ENCODE data around the gene CYS1. TPM values are rescaled to one million over a fixed set of nuclear protein-coding genes. Genes with fewer than 3 reads are reported as not detected.

The CYS1 gene
- total and polyA plus RNA-seq, 2 of the 13 experiments (the other 11 are each of a cell fraction or from before 2014, with no cell fraction given): 0.04 TPM; not detected in 1

DNA sequence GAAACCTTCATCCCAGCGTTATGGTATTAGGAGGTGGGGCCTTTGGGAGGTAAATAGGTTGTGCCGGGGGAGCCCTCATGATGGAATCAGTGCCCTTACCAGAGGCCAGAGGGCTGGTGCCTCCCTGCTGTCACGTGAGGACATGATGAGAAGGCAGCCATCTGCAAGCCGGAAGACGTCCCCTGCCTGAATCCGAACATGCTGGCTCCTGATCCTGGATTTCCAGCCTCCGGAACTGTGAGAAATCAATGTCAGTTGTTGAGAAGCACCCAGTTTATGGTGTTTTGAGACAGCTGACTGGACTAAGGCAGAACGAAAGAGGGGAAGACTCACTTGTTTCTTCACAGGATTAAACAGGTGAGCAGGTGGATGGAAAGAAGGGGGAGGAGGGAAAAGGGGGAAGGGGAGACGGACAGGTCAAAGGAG is 49.9 kb downstream of the CYS1 start (continued):
- TF ChIP-seq HNF1A (IDR thresholded peaks at IDR 0.05; ENCODE audit: low read depth): no peak
- no peak for TF ChIP-seq HNF1A (CRISPR knock-in tag; IDR thresholded peaks at IDR 0.05; ENCODE audit: borderline replicate concordance)
- TF ChIP-seq, protein P1, sequence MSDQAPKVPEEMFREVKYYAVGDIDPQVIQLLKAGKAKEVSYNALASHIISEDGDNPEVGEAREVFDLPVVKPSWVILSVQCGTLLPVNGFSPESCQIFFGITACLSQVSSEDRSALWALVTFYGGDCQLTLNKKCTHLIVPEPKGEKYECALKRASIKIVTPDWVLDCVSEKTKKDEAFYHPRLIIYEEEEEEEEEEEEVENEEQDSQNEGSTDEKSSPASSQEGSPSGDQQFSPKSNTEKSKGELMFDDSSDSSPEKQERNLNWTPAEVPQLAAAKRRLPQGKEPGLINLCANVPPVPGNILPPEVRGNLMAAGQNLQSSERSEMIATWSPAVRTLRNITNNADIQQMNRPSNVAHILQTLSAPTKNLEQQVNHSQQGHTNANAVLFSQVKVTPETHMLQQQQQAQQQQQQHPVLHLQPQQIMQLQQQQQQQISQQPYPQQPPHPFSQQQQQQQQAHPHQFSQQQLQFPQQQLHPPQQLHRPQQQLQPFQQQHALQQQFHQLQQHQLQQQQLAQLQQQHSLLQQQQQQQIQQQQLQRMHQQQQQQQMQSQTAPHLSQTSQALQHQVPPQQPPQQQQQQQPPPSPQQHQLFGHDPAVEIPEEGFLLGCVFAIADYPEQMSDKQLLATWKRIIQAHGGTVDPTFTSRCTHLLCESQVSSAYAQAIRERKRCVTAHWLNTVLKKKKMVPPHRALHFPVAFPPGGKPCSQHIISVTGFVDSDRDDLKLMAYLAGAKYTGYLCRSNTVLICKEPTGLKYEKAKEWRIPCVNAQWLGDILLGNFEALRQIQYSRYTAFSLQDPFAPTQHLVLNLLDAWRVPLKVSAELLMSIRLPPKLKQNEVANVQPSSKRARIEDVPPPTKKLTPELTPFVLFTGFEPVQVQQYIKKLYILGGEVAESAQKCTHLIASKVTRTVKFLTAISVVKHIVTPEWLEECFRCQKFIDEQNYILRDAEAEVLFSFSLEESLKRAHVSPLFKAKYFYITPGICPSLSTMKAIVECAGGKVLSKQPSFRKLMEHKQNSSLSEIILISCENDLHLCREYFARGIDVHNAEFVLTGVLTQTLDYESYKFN (CRISPR knock-in tag; conservative IDR thresholded peaks at IDR 0.05): no peak
- TF ChIP-seq HDAC2 (CRISPR knock-in tag; IDR thresholded peaks at IDR 0.05): no peak
- no peak; the same call in 1 of the 2 replicates for TF ChIP-seq FOXK1 (CRISPR knock-in tag; IDR thresholded peaks at IDR 0.05; ENCODE audit: borderline replicate concordance, low read depth)
- no peak for TF ChIP-seq ZNF775 (CRISPR knock-in tag; IDR thresholded peaks at IDR 0.05; ENCODE audit: borderline replicate concordance)
- no peak for TF ChIP-seq TAF15 (IDR thresholded peaks at IDR 0.05; ENCODE audit: low read depth, low read length, poor library complexity, severe bottlenecking)
- TF ChIP-seq ZNF558 (CRISPR knock-in tag; IDR thresholded peaks at IDR 0.05; ENCODE audit: borderline replicate concordance): no peak
- no peak for TF ChIP-seq ZNF101 (CRISPR knock-in tag; IDR thresholded peaks at IDR 0.05; ENCODE audit: borderline replicate concordance, low read depth)
- TF ChIP-seq, protein P2, sequence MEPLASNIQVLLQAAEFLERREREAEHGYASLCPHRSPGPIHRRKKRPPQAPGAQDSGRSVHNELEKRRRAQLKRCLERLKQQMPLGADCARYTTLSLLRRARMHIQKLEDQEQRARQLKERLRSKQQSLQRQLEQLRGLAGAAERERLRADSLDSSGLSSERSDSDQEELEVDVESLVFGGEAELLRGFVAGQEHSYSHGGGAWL (CRISPR knock-in tag; IDR thresholded peaks at IDR 0.05): no peak
- no peak for TF ChIP-seq ZFP36 (IDR thresholded peaks at IDR 0.05; ENCODE audit: borderline replicate concordance, low read depth, low read length, partially characterized antibody)
- TF ChIP-seq ZNF292 (CRISPR knock-in tag; IDR thresholded peaks at IDR 0.05; ENCODE audit: borderline replicate concordance, low read depth): 0 out of 2 replicates have a peak, but pooled peaks have one; percentile 31
- TF ChIP-seq, protein P3, sequence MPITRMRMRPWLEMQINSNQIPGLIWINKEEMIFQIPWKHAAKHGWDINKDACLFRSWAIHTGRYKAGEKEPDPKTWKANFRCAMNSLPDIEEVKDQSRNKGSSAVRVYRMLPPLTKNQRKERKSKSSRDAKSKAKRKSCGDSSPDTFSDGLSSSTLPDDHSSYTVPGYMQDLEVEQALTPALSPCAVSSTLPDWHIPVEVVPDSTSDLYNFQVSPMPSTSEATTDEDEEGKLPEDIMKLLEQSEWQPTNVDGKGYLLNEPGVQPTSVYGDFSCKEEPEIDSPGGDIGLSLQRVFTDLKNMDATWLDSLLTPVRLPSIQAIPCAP (CRISPR knock-in tag; IDR thresholded peaks at IDR 0.05; ENCODE audit: low read depth): no peak
- no peak for TF ChIP-seq MNT (IDR thresholded peaks at IDR 0.05)
- TF ChIP-seq ZNF543 (CRISPR knock-in tag; IDR thresholded peaks at IDR 0.05): no peak
- no peak for TF ChIP-seq ZNF761 (CRISPR knock-in tag; conservative IDR thresholded peaks at IDR 0.05)
- no peak for TF ChIP-seq FLYWCH1 (CRISPR knock-in tag; IDR thresholded peaks at IDR 0.05)
- TF ChIP-seq ZFP41 (CRISPR knock-in tag; IDR thresholded peaks at IDR 0.05; ENCODE audit: borderline replicate concordance): no peak
- TF ChIP-seq SALL1 (CRISPR knock-in tag; IDR thresholded peaks at IDR 0.05): peak; percentile 63
- TF ChIP-seq NFE2 (CRISPR knock-in tag; IDR thresholded peaks at IDR 0.05): no peak

Measured in HepG2 (cell line).